Psoas muscle (tissue), 8 donors: ENCODE data around the gene SIGLEC11. TPM values are rescaled to one million over a fixed set of nuclear protein-coding genes. Genes with fewer than 3 reads are reported as not detected.

Experiments
- ATAC-seq, 4 donors: fragments of 200-7000 bp; cut with Tn5 transposase; one replicate each; pipeline ENCODE4 v1.9.1; 2020; ENCODE audit warnings: moderate library complexity in 3 of 4, mild to moderate bottlenecking in 2 of 4
- DNase-seq, 2 donors: peaks; one replicate each; pipeline ENCODE4 v3.0.0-alpha.2; 2020
- H3K27ac ChIP-seq: fragments of 200-600 bp; one replicate; pipeline ENCODE4 v1.8.0; 2022
- H3K27me3 ChIP-seq, 3 donors: fragments of 200-600 bp in 1 of 3; one replicate each; pipeline versions ENCODE4 v1.6.1 to v1.8.0; 2013 to 2022; ENCODE audit warnings: low read length in 2 of 3, mild to moderate bottlenecking in 2 of 3, moderate library complexity in 1 of 3; ENCODE audit not compliant: insufficient read depth in 3 of 3
- H3K36me3 ChIP-seq, 2 donors: fragments of 200-600 bp in 1 of 2; one replicate each; pipeline versions ENCODE4 v1.6.1 to v1.8.0; 2013 to 2022; ENCODE audit warnings: low read depth in 1 of 2, mild to moderate bottlenecking in 1 of 2, moderate library complexity in 1 of 2; ENCODE audit not compliant: insufficient read depth in 1 of 2
- H3K4me1 ChIP-seq: fragments of 200-600 bp; one replicate; pipeline ENCODE4 v1.8.0; 2022
- H3K4me3 ChIP-seq: fragments of 200-600 bp; one replicate; pipeline ENCODE4 v1.8.0; 2022; ENCODE audit warnings: mild to moderate bottlenecking
- H3K9me3 ChIP-seq: fragments of 200-600 bp; one replicate; pipeline ENCODE4 v1.8.0; 2022
- CTCF ChIP-seq: fragments of 200-600 bp; IDR thresholded peaks from one replicate; pipeline ENCODE4 v1.8.0; 2022; ENCODE audit warnings: antibody characterized with exemption
- WGBS, 3 donors: extraction: QIAGEN DNeasy Blood & Tissue Kit; methylation state at CpG; one replicate each; pipeline versions ENCODE4 v1.1.6 to v1.1.7; 2013; 5-methylcytosine and 5-hydroxymethylcytosine counted together
- intact Hi-C, 2 donors: fragments of 100-400 bp; cut with DNase I; formaldehyde crosslinking; loops; one replicate each; pipeline versions ENCODE4 v1.11.0 to v1.14.2; 2022
- polyA plus RNA-seq, 3 donors: library from polyadenylated mRNA; stranded (reverse); fragments of 200-250 nt; gene quantifications; one replicate each; pipeline ENCODE4 v1.2.3, GENCODE V29; 2013
- total RNA-seq, 4 donors: library from RNA; stranded (reverse); fragmentation: NEBNext Ultra II Directional in 2 of 4; extraction: Animal tissue kit (Norgen Biotek cat#: 25700) in 2 of 4; gene quantifications; one replicate each; pipeline versions ENCODE4 v1.2.1 to v1.2.4, GENCODE V29; 2021 to 2023
- donor health status: healthy with polysubstance abuse.
- donor health status: DM: no; HTN: no; CAD: no; lungs with moderate emphysema.
- donor health status: Bipolar disorder and iron deficiency.
- donor health status: healthy.
- donor health status: DM: yes; HTN: yes; CAD: no.
- donor health status: DM: no; HTN: no; CAD: no.
- donor health status: DM: no; HTN: no; CAD: no.
- donor health status: DM: yes; HTN: yes; CAD: no.

Gene SIGLEC11
- total and polyA plus RNA-seq, 7 donors: 0.13 to 0.38 (median 0.29) TPM; not detected in 1

- WGBS, 3 donors: 53 to 66% (median 65%) methylated on average over 5 of the region's 5 CpGs
- H3K4me3 ChIP-seq: no peak overlapping the region
- intact Hi-C loops: loop anchor here (5.0 to 10.0 kb wide), 2 partner anchors 46 to 198 kb away; no protein-coding TSS in a partner anchor
- no peak for ATAC-seq
- peaks cover 0 to 2% of the 10 kb centered on the region in 2 donors for H3K36me3 ChIP-seq
- no peak for TF ChIP-seq CTCF
- H3K4me1 ChIP-seq: no peaks in the 10 kb centered on the region
- H3K27me3 ChIP-seq: peaks cover 0 to 2% (median 0%) of the 10 kb centered on the region in 3 donors
- no peak for DNase-seq
- H3K27ac ChIP-seq: no peak overlapping the region
- H3K9me3 ChIP-seq: no peaks in the 10 kb centered on the region
These were observed 24.4 kb downstream of the SIGLEC11 start for GRCh38 chr19:49936549-49936948.

- Histone ChIP-seq H3K9me3 (no peaks in the 10 kb centered on the region), H3K27me3 (peaks cover 0 to 2% (median 0%) of the 10 kb centered on the region in 3 donors), H3K4me3 (no peak overlapping the region), H3K36me3 (peaks cover 0 to 6% of the 10 kb centered on the region in 2 donors), H3K4me1 (peaks cover under 1% of the 10 kb centered on the region), H3K27ac (no peak overlapping the region)
- DNase-seq: no peak
- no peak for TF ChIP-seq CTCF
- 87 to 91% (median 88%) methylated on average over 8 of the region's 8 CpGs for WGBS, 3 donors
- no peak for ATAC-seq
- intact Hi-C loops: loop anchor here in 1 of 2 donors (10.0 kb wide), 1 partner anchor 201 kb away; no protein-coding TSS in a partner anchor
These were observed 27.3 kb downstream of the SIGLEC11 start for GRCh38 chr19:49933643-49934042.

GRCh38 chr19:49932731-49933131 lies 28.2 kb downstream of the SIGLEC11 start:
- TF ChIP-seq CTCF: no peak
- 91 to 95% (median 94%) methylated on average over 21 to 25 of the region's 25 CpGs for WGBS, 3 donors
- H3K27me3 ChIP-seq: no peaks in the 10 kb centered on the region
- ATAC-seq (no peak), DNase-seq (no peak)
- H3K27ac ChIP-seq: no peak overlapping the region
- H3K4me3 ChIP-seq: no peak overlapping the region
- peaks cover 0 to 8% of the 10 kb centered on the region in 2 donors for H3K36me3 ChIP-seq
- peaks cover 10% of the 10 kb centered on the region for H3K4me1 ChIP-seq
- no peaks in the 10 kb centered on the region for H3K9me3 ChIP-seq
- intact Hi-C loops: loop anchor here in 1 of 2 donors (10.0 kb wide), 1 partner anchor 202 kb away; no protein-coding TSS in a partner anchor

GRCh38 chr19:49932041-49932451 lies 28.9 kb downstream of the SIGLEC11 start:
- no peak for DNase-seq
- no peaks in the 10 kb centered on the region for H3K9me3 ChIP-seq
- ATAC-seq: no peak
- WGBS, 3 donors: 93 to 96% (median 95%) methylated on average over 5 of the region's 5 CpGs
- no peaks in the 10 kb centered on the region for H3K27me3 ChIP-seq
- intact Hi-C loops: loop anchor here in 1 of 2 donors (10.0 kb wide), 1 partner anchor 203 kb away; no protein-coding TSS in a partner anchor
- H3K4me3 ChIP-seq: no peak overlapping the region
- no peak for TF ChIP-seq CTCF
- H3K27ac ChIP-seq: no peak overlapping the region
- H3K36me3 ChIP-seq: peaks cover 0 to 15% of the 10 kb centered on the region in 2 donors
- H3K4me1 ChIP-seq: peaks cover 16% of the 10 kb centered on the region
